Activated CD4-positive, CD25-positive, alpha-beta regulatory T cell treated with anti-CD3 and anti-CD28 coated beads, Interleukin-2, amount 50 U/mL, for 24 hours (primary cell): ENCODE data around the gene LAMA3.
A peak's percentile ranks its signal among the peaks of the same experiment; 100 is the strongest.

ENCODE experiments used
- ATAC-seq, 2 donors: fragments of 150-1000 bp; cut with Tn5 transposase; one replicate each; pipeline ENCODE4 v1.10.0; 2021; ENCODE audit warnings: mild to moderate bottlenecking in 1 of 2, moderate library complexity in 1 of 2

Gene LAMA3

DNA sequence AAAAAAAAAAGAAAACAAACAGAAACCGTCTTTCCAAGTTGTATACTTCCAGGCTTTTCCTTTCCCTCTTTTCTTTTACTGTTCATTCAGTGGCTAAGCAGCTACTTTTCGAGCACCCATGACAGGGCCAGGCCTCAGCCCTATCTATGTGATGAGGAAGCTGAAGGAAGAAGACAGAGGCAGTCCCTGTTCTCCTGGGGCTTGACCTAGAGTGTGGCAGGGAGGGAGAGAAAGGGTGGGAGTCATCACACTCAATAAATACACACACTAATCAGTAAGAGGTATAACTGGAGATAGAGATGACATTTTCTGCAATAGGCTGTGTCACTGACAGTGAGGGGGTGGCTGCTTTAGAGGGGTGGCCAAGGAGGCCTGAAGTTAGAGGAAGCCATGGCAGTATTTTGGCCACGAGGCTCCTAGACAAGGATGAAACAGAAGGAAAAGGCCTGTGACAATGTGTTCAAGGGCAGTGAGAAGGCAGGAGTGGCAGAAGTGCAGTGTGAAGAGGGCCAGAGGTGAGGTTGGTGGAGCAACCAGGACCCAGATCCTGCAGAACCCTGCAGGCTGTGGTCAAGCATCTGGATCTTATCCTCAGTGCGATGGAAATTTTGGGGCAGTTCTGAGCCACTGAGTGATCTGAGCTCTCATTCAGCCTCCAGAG is 193.5 kb downstream of the LAMA3 start:
- peak in 1 of 2 donors; percentile 5 for ATAC-seq

DNA sequence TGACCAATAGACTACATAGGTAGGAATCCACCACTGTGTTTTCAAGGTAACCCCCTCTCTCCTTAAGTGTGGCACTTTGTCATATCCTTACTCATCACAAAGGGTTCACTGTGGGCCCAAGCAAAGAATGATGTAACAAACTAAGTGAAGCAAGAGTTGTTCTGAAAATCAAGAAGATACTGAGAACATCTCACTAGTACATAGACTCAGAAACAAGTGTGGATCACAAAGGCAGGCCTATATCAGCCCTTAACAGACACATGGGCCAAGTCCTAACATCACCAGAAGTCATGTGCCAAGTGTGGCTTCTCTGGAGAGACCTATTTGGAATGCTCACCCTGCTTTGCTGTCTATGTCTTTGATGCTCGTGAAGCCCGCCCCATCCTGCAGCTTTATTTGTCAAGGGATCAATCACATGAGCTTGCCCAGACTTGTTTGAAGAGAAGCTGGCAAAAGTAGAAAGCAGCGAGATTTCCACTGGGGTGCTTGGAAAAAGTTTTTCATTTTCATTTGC is 194.1 kb downstream of the LAMA3 start:
- peak in 1 of 2 donors; percentile 61 for ATAC-seq

DNA sequence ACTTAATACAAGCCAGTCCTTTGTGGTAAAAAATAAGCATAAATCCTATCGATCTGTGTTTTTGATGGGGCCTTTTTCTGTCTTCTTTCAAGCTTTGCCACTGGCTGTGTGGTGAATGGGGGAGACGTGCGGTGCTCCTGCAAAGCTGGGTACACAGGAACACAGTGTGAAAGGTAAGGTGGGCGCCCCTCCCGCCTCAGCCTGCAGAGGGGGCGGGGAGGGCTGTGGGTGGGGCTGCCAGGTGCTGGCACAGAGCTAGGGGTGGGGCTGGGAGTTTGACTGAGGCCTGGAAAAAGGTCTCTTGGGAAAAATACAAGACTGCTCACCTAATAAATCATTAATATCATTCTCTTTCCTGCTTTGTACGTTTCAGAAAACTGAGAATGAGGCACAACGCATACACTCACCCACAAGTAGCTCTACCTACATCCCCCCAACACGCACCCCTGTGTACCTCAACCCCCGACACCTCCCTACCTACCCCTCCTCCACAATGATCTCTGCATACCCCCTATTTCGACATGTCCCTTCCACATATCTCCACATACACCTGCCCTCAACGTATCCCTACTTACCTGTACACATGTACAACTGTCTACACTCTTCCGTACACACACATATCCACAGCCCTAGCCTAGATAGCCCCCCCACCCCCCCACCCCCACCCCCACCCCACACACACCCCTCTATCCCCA is 195.6 kb downstream of the LAMA3 start:
- ATAC-seq: no peak

DNA sequence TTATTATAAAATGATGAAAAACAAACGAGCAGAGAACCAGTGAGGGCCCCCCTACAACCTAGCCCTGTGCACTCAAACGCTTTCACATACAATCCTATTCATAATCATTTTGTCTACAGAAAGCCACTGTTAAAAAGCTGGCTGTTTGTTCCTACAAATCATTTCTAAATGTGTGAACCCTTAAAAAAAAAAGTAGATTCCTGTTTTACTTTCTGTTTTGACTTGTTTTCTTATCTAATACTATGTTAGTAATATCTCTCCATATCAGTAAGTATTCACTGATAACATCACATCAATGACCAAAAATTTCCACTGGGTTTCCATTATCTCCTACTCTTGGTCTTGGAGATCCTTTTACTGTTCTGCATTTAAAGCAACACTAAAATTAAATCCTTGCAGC is 196.5 kb downstream of the LAMA3 start:
- peak; percentile 73 to 78 for ATAC-seq

DNA sequence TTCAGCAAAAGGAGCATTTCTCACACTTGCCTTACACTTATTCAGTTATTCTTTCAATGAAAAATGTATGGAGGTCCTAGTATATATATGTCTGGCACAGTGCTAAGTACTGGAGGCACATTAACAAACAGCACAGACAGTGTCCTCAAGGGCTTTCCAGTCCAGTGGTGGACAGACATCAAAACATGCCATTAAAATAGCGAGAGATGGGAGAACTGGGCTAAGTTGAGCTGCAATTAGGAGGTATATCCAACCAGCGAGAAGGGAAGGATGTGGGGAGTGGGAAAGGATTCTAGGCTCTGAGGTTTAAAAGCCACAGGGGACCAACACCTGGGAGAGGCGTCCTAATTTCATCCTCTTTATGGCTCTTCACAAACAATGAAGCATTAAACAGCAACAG is 197.8 kb downstream of the LAMA3 start:
- no peak for ATAC-seq

DNA sequence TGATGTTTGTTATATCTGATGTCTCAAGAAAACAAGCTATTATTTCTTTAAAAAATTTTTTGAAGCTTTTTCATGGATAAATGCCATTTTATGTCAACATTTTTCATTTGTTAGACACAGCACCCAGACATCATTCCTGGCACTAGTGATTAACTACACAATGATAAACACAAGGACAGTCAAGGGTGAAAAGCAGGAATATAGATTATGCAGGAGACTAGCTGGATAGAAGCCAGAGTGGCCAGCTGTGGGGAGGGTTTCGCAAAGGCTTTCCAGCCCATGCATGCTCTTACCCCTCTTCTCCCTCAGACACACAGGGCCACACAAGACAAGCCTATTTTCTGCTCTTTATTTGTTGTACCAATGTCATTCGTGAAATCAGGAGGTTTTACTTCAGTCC is 198.2 kb downstream of the LAMA3 start:
- ATAC-seq: no peak

DNA sequence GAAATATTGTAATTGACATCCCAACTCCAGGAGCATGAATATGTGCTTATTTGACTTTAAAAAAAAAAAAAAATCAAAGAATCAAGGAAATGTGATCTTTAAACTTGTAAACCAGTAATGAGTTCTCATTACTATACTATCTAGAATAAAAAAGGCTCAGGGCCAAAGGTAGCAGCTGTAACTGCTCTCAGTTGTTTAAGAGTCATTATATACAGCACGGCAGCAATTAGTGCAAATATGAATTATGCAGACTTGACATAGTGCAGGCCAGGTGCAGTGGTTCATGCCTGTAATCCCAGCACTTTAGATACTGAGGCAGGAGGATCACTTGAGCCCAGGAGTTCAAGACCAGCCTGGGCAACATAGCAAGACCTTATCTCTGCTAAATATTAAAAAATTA is 199.6 kb downstream of the LAMA3 start:
- no peak for ATAC-seq

DNA sequence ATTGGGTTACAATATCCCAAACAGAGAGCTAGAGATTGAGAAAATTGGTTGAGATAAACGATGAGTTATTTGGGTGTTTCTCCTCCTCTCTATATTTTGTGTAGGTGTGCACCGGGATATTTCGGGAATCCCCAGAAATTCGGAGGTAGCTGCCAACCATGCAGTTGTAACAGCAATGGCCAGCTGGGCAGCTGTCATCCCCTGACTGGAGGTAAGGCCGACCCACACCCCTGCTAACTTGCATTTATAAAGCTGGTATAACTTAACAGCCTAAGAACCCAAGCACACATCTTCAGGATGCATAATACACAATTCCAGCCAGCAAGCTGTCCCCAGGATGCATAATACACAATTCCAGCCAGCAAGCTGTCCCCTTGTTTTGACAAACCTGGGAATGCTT is 200.7 kb downstream of the LAMA3 start:
- no peak for ATAC-seq

DNA sequence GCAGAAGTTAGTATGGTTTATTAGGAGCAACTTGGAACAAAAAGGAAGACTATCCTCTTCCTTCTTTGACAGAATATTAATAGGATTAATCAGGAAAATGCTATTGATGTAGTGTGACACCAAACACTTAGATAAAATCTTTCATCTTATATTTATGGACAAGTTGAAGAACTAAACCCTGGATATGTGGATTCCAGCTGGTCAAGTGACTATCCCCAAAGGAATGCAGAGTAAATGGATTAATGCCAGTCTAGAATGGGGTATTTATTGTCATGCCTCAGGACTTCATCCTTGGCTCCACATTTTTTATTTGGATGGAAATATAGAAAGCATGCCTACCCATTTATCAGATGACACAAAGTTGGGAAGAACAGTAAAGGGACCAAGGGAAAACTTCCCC is 201.3 kb downstream of the LAMA3 start:
- ATAC-seq: no peak

DNA sequence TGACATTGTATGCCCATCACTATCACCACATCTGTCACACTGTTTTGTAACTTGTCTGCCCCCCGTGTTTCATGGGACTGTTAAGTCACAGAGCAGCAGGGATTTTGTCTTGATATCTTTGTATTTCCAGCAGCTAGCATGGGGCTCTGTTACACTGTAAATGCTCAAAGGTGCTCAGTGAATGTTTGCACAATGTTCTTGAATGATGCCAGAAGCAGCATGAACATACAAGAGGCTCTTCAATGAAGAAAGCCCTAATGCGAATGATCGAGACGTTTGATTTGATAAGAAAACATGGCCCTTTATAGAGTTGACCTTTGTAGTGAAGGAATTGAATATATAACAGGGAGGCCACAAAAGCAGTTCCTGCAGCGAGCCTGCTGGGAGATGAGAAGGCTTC is 204.4 kb downstream of the LAMA3 start:
- ATAC-seq: no peak

DNA sequence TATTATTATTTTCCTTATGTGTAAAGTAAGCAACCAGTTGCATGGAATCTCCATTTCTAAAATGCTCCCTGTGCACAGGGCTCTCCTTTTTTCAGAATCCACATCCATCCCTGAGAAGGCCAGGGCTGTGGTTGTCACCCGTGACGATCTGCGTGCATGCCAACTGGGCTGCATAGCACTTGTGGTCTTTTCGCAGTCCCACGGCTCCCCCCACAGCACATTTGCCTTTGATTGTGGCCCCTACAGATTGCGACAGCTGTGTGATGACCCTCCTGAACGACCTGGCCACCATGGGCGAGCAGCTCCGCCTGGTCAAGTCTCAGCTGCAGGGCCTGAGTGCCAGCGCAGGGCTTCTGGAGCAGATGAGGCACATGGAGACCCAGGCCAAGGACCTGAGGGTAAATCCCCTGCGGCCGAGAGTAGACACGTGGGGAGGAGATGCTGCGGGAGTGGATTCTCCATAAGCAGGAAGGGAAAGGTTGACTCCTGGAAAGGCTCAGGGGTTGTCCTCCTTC is 205.5 kb downstream of the LAMA3 start:
- ATAC-seq: no peak

DNA sequence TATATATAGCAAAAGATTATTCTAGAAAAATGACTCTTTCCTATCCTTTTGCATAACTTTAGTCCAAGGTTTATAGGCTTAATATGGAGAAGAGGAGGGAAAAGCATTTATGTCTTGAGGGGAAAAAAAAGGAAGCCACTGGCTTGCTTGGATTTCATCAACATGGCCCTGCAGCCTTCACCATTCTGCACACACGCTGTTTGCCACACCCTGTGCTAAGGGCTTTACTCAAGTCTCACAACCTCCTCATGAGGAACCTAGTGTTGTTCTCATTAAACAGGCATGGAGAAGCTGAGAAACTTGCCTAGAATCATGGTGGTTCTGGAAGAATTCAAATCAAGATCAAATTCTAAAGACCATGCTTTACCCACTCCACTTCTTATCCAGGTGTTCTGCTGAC is 208.0 kb downstream of the LAMA3 start:
- ATAC-seq: no peak

DNA sequence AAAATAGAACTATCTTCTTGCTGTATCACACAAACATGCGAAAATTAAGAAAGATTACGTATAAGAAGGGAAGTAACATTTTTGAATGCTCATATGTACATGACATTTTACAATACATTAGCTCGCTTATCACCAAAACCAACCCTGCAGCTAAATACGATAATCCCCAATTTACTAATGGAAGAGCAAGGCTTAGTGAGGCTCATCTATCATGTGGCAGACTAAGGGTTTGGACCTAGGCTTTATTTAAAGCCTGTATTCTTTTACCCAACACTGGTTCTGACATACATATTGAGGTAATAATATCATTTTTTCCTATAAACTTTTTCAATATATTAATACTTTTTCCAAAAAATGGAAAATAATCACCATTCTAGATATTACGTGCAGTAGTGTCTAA is 208.5 kb downstream of the LAMA3 start:
- ATAC-seq: no peak

DNA sequence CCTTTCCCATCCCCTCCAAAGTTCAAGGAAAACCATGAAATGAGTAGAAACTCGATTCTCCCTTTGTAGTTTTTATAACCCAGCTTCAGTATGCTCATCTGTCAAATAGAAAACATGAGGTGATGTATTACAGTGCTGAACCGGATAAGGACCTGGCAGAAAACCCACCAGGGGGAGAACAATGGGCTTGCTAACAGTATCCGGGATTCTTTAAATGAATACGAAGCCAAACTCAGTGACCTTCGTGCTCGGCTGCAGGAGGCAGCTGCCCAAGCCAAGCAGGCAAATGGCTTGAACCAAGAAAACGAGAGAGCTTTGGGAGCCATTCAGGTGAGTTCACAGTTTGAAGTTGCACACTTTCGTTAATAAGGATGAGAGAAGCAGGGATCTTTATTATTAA is 211.7 kb downstream of the LAMA3 start:
- ATAC-seq: no peak

DNA sequence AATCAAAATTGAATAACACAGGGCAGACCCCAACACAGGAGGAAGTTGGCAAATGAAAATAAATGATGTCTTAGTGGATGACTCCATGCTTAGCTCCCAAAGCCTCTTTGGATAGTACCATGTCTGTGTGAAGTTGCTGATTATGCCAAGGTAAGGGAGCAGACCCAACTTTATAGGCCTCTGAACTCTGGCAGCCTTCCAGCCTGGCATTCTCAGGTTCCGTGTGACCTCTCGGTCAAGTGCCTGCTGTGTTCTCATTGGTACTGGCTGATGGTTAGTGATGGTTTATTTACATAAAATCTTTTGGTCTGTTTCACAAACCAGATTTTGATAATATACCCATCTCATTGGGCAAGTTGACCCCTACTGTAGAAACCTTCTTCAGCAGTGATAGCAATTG is 213.1 kb downstream of the LAMA3 start:
- no peak for ATAC-seq

DNA sequence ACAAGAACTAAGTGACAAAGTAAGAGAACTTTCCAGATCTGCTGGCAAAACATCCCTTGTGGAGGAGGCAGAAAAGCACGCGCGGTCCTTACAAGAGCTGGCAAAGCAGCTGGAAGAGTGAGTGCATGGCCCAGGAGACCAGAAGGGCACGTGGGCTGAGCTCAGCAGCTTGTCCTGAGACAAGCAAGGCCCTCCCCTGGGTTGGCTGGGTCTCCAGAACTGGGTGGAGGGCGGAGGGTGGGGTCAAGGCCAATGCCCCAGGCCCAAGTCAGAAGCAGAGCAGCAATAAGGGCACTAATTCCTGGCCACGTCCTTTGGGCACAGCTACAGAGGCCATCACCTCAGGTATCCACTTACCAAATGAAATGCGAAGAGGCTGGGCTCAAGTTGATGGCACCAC is 214.7 kb downstream of the LAMA3 start:
- ATAC-seq: no peak

DNA sequence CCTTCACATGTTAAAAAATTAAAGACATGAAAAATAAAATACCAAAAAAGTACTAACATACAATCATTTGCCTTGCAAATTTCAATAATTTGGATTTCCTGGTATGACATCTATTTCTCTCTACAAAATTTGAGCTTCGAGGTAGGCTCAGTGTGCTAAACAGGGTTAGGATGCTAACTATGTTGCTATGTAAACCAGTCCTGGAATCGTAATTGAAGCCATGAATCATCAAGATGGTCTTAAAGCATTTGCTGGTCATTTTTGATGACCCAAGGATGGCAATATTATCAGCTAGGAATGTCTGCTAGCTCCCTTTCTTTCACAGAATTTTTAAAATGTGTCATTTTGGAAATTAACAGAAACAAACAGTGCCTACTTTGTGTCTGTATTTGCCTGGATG is 217.4 kb downstream of the LAMA3 start:
- ATAC-seq: no peak

DNA sequence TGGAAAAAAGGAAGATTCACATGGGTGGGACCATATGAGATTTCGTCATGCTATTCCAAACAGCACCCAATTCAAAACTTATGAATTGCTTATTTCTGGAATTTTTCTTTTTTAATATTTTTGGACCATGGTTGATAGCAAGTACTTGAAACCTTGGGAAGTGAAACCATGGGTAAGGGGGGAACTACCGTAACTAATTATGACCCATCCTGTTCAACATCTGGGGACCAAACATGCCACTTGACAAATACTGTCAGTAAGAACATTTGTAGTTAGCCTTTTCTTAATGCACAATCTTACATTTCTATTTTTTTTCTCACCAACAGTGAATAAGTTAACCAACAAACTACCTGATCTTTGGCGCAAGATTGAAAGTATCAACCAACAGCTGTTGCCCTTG is 219.6 kb downstream of the LAMA3 start:
- no peak for ATAC-seq

DNA sequence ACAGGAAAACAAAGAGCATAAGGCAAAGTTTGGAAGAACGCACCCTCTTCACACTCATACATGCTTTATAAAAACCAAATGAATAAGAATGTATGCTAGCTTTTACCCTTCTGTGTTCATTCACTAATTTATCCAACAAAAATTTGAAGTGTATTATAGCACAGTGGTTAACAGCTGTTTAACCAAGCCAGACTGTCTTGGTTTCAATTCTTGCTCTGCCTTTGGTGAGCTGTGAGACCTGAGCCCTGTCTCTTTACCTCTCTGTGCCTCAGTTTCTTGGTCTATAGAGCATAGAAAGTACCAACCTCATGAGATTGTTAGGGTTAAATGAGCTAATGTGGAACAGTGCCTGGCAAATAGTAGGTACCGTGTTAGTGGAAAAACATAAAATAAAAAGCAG is 220.8 kb downstream of the LAMA3 start:
- no peak for ATAC-seq

DNA sequence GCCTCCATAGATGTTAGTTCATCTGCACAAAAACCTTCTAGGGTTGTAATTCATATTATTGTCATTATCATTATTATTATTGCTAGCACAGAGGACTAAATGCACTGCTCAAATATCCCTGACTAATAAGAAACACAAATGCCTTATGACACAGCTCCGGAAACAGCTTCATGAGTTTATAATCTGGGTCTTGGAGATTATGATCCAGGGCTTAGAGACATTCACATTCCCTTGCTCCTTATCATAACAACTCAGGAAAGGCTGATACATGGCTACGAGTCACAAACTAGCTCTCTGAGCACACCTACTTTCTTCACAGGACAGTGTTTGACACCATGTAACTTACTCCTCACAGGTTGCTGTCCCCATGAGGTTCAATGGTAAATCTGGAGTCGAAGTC is 223.1 kb downstream of the LAMA3 start:
- ATAC-seq: no peak

DNA sequence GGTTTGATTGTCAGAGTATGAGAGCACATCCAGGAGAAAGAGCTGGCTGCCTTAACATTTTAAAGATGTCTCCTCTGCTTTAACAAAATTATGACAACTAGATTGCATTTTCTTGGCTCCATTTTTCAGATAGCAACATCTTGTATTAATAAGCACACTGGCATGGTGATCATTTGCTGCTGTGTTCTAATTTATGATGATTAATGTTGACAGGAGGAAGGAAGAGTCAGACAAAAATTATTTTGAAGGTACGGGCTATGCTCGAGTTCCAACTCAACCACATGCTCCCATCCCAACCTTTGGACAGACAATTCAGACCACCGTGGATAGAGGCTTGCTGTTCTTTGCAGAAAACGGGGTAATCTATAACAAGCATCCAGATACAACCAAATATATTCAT is 227.1 kb downstream of the LAMA3 start:
- ATAC-seq: no peak

DNA sequence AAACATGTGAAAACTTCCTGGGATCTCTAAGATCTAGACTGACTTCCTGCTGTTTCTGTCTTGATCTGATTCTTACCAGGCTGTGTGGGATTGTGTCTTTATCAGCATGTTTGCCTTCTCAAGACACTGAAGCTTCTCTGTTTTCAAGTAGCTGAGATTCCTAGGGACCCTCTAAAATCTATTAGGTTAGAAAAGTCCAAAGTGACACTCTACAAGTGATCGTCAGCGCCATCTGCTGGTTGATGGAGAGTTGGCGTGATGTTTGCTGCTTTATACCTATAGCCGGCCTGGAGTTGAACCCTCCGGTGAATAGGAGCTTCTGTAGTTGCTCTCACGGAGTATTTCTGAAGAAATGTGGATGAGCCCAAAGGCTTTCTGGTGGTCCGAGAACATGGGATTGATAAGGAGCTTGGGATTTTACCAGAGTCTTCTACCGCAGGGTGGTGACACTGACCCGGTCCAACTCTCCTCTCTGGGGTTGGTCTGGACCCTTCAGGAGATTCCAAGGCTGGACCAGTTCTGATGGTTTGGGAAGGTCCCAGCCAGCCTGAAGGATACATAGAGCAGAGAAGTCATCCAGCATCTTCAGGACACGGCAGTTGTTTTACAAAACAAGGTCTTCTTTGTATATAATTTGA is 229.3 kb downstream of the LAMA3 start:
- ATAC-seq: peak in 1 of 2 donors; percentile 75

DNA sequence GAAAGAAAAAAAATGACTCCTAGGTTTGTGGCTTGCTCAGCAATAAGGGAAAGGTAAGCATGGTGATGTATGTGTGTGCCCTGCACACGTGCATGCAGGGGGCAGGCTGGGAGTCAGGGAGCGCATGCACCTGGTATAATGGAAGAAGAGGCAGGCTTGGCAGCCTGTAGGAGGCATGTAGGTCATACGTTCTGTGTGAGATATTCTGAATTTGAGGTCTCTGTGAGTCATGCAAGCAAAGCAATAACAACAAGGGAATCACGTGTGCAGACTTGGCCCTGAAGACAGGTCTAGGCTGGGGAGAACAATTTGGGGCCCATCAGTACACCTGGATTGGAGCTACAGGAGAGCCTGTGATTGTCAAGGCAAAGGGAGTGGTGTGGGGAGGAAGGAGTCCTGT is 230.8 kb downstream of the LAMA3 start:
- ATAC-seq: peak; percentile 63 to 76

DNA sequence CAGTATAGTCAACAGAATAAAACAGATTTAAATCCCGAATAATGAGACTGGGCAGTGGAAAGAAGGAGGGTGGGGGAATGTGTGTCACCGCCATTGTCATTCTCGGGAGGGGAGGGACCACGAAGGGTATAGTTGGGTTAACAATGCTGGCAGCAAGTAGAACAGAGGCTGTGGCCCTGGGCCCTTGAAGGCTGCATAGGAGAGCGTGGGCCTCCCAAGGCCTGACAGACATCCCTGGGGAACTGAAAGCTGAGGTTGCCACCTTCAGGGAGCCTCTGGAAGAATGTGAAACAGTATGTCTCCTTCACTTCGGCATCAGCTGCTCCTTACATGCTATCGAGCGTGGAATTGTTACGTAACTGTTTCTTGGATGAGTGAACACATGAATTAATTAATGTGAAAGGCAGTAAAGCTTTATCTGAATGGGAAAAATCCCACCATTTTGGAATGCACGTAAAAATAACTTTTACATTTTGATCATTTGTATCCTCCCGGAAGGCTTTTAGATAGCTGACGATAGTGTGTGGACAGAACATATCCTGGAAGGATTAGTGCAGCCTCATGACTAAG is 232.5 kb downstream of the LAMA3 start:
- ATAC-seq: no peak
